Right lobe of liver (tissue), 6 donors: ENCODE data around the gene FGF11. TPM values are rescaled to one million over a fixed set of nuclear protein-coding genes. Genes with fewer than 3 reads are reported as not detected.

ENCODE experiments used
- ATAC-seq, 4 donors: fragments of 200-7000 bp; cut with Tn5 transposase; one replicate each; pipeline ENCODE4 v1.9.1; 2020; ENCODE audit warnings: mild to moderate bottlenecking in 4 of 4, moderate library complexity in 4 of 4
- DNase-seq, 3 donors: peaks; one replicate each; pipeline ENCODE4 v3.0.0-alpha.2; 2020
- H3K27ac ChIP-seq, 3 donors: fragments of 200-600 bp; one replicate each; pipeline ENCODE4 v1.8.0; 2022
- H3K27me3 ChIP-seq, 2 donors: fragments of 200-600 bp; one replicate each; pipeline ENCODE4 v1.8.0; 2022
- H3K36me3 ChIP-seq, 4 donors: fragments of 200-600 bp; sonication (generic) in 1 of 4; one replicate each; pipeline versions ENCODE4 v1.5.1 to v1.8.0; 2017 to 2022; ENCODE audit warnings: control low read depth in 1 of 4
- H3K4me1 ChIP-seq, 4 donors: fragments of 200-600 bp; sonication (generic) in 1 of 4; one replicate each; pipeline versions ENCODE4 v1.5.1 to v1.8.0; 2017 to 2022; ENCODE audit warnings: control low read depth in 1 of 4
- H3K4me3 ChIP-seq, 3 donors: fragments of 200-600 bp; one replicate each; pipeline ENCODE4 v1.8.0; 2022
- H3K9me3 ChIP-seq, 4 donors: fragments of 200-600 bp; sonication (generic) in 1 of 4; one replicate each; pipeline versions ENCODE4 v1.5.1 to v1.8.0; 2017 to 2022; ENCODE audit warnings: control low read depth in 1 of 4
- CTCF ChIP-seq, 4 donors: fragments of 200-600 bp in 3 of 4; fragments of 450-650 bp in 1 of 4; IDR thresholded peaks; one replicate each; pipeline versions ENCODE4 v1.5.1 to v1.8.0; 2016 to 2022; ENCODE audit warnings: antibody characterized with exemption in 4 of 4, mild to moderate bottlenecking in 2 of 4
- POLR2A ChIP-seq: fragments of 450-650 bp; IDR thresholded peaks from one replicate; pipeline ENCODE4 v1.6.1; 2017; ENCODE audit warnings: antibody characterized with exemption, mild to moderate bottlenecking
- WGBS: methylation state at CpG from one replicate; pipeline ENCODE4 v1.1.6; 2018; ENCODE audit warnings: low coverage, low lambda C conversion rate; ENCODE audit not compliant: insufficient coverage; ENCODE audit errors: missing lambda C conversion rate; 5-methylcytosine and 5-hydroxymethylcytosine counted together
- intact Hi-C, 2 donors: fragments of 100-400 bp; cut with DNase I; formaldehyde crosslinking; loops; one replicate each; pipeline versions ENCODE4 v1.11.2 to v1.14.1; 2022
- total RNA-seq, 6 experiments: library from RNA; depleted of rRNA in 2 of 6; stranded (reverse); fragments of >200 nt in 2 of 6; fragmentation: NEBNext Ultra II Directional in 3 of 6; extraction: Animal tissue kit (Norgen Biotek cat#: 25700) in 3 of 6; gene quantifications; one replicate each; pipeline versions ENCODE4 v1.1.0 to v1.2.4, GENCODE V29; 2016 to 2023
- donor health status: DM: no; HTN: yes; CAD: no.
- donor health status: DM: no; HTN: no; CAD: no.
- donor health status: DM: no; HTN: no; CAD: no.
- donor health status: DM: no; HTN: yes; CAD: no.
- donor health status: DM: no; HTN: yes; CAD: no.

The FGF11 gene
- total RNA-seq, 6 experiments from 2014 or later = 0.37 to 0.84 (median 0.68) TPM; not detected in 1

DNA sequence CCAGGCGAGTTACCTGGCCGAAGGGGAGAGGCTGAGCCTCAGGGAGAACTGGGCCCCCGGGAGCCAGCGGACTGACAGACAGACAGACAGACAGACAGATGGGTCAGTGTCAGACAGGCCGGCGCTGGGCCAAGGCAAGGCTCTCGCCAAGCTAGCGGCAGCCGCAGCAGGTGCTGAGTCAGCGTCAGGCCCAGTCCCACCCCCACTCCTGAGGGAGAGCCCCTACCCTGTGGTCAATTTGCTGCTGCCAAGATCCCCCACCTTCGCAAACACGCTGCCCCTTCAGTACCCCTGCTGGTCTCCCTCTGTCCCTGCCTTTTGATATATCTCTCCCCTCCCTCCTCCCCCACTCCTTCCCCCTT is 1.5 kb downstream of the FGF11 start:
- Histone ChIP-seq H3K27me3 (no peaks in the 10 kb centered on the region), H3K4me1 (peaks cover 0 to 40% (median 12%) of the 10 kb centered on the region in 4 donors)
- intact Hi-C loops = no loop called here

GRCh38 chr17:7441266-7441665 is 2.0 kb downstream of the FGF11 start:
- WGBS = 87% methylated on average over 7 of the region's 7 CpGs
- H3K4me1 ChIP-seq = peaks cover 0 to 35% (median 10%) of the 10 kb centered on the region in 4 donors
- no peaks in the 10 kb centered on the region for H3K9me3 ChIP-seq
- intact Hi-C loops = no loop called here
- ATAC-seq (no peak), DNase-seq (no peak)
- TF ChIP-seq CTCF (IDR thresholded peaks at IDR 0.05) = no peak
- TF ChIP-seq POLR2A = no peak
- no peaks in the 10 kb centered on the region for H3K36me3 ChIP-seq
- no peak overlapping the region for H3K4me3 ChIP-seq
- H3K27ac ChIP-seq = no peak overlapping the region
- H3K27me3 ChIP-seq = no peaks in the 10 kb centered on the region

More for the DNA sequence above, 1.5 kb downstream of the FGF11 start:
- DNase-seq (peak; percentile 81 to 83 (median 82)), ATAC-seq (peak in 3 of 4 donors; percentile 15 to 30 (median 19))
- TF ChIP-seq POLR2A (no peak), CTCF (IDR thresholded peaks at IDR 0.05) (no peak)
- 4% methylated on average over 7 of the region's 12 CpGs for WGBS
- H3K9me3 ChIP-seq = no peaks in the 10 kb centered on the region
- H3K4me3 ChIP-seq = peak overlapping the region; percentile 31 to 36 (median 33)
- H3K36me3 ChIP-seq = no peaks in the 10 kb centered on the region
- no peak overlapping the region for H3K27ac ChIP-seq

GRCh38 chr17:7442142-7442541 is 2.8 kb downstream of the FGF11 start:
- intact Hi-C loops = no loop called here
- H3K9me3 ChIP-seq = no peaks in the 10 kb centered on the region
- H3K27me3 ChIP-seq = no peaks in the 10 kb centered on the region
- H3K4me3 ChIP-seq = no peak overlapping the region
- H3K4me1 ChIP-seq = peaks cover 0 to 28% (median 8%) of the 10 kb centered on the region in 4 donors
- no peak overlapping the region for H3K27ac ChIP-seq
- no peak for ATAC-seq
- TF ChIP-seq CTCF (IDR thresholded peaks at IDR 0.05) = no peak
- TF ChIP-seq POLR2A = no peak
- no CpG with 5 or more reads among the region's 2 CpGs for WGBS
- H3K36me3 ChIP-seq = no peaks in the 10 kb centered on the region
- no peak for DNase-seq

GRCh38 chr17:7443499-7444485 is 4.5 kb downstream of the FGF11 start:
- Histone ChIP-seq H3K4me1 (peaks cover 0 to 23% (median 8%) of the 10 kb centered on the region in 4 donors), H3K9me3 (no peaks in the 10 kb centered on the region), H3K4me3 (no peak overlapping the region), H3K27me3 (no peaks in the 10 kb centered on the region), H3K36me3 (no peaks in the 10 kb centered on the region), H3K27ac (no peak overlapping the region)
- no peak for TF ChIP-seq CTCF (IDR thresholded peaks at IDR 0.05)
- TF ChIP-seq POLR2A = no peak
- DNase-seq (no peak), ATAC-seq (no peak)
- WGBS = 79% methylated on average over 7 of the region's 7 CpGs
- intact Hi-C loops = no loop called here
